NCI-H748 (cell line): ENCODE results near the gene CXCR2.

ENCODE experiments used
- DNase-seq: peaks from one replicate; lab custom pipeline; 2025; ENCODE audit not compliant: unreplicated experiment; lab: John Stamatoyannopoulos, UW

CXCR2 gene

DNA sequence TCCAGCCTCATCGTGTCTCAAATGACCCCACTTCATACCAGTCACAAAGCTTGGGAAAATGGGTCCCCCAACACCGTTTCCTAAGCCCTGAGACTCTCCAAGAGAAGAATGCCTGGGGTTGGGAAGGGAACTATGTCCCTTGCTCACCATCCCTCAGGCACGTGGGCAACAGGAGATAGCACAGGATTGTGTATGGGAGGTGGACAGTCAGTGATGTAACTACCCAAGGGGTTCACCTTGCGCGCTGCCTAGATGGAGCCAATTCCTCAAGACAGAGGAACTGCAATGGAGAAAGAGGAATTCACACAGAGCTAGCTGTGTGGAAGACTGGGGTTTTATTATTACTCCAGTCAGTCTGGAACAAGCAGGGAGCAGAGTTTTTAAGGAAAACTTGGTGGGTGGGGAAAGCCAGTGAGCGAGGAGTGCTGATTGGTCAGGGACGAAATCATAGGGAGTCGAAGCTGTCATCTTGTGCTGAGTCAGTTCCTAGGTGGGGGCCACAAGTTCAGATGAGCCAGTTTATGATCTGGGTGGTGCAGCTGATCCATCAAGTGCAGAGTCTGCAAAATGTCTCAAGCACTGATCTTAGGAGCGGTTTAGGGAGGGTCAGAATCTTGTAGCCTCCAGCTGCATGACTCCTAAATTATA is 54.8 kb downstream of the CXCR2 start:
- DNase-seq = no peak

GRCh38 chr2:218184331-218184730 is 58.5 kb downstream of the CXCR2 start:
- no peak for DNase-seq

- DNase-seq = peak; percentile 58
Observed at GRCh38 chr2:218186355-218186766, 60.5 kb downstream of the CXCR2 start.
